GM18508 (cell line): ENCODE results near the gene FAM118B.

Source experiments
- ATAC-seq: cut with Tn5 transposase; IDR thresholded peaks from one replicate; pipeline ENCODE4 v1.9.1; 2021; ENCODE audit warnings: moderate number of reproducible peaks; ENCODE audit not compliant: insufficient read depth, unreplicated experiment

FAM118B gene

DNA sequence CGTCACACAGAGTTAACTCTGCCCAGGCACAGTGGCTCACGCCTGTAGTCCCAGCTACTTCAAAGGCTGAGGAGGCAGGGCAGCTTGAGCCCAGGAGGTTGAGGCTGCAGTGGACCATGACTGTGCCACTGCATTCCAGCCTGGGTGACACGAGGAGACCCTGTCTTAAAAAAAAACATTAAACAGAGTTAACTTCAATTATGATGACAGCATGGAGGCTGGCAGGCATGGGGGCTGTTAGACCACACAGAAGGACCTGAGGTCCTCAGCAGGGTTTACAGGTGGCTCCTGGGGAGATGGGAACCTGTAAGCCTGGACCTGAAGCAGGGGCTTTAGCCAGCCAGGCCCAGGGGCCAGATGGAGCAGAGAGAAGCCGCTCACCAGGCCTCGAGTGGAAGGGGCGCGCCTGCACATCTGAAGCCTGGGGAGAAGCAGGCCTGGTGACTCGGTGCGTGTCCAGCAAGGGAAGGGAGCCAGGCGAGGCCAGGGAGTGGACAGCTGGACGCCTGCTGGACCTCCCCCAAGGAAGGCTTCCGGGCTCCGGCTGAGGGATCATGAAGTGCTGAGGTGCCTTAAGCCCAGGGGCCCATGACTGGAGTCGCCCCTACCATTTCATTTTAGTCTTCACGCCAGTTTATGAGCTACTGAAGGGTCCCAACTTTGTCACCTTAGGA is 25.4 kb upstream of the FAM118B start:
- ATAC-seq: no peak

GRCh38 chr11:126186708-126187529 is 24.7 kb upstream of the FAM118B start:
- ATAC-seq: no peak

DNA sequence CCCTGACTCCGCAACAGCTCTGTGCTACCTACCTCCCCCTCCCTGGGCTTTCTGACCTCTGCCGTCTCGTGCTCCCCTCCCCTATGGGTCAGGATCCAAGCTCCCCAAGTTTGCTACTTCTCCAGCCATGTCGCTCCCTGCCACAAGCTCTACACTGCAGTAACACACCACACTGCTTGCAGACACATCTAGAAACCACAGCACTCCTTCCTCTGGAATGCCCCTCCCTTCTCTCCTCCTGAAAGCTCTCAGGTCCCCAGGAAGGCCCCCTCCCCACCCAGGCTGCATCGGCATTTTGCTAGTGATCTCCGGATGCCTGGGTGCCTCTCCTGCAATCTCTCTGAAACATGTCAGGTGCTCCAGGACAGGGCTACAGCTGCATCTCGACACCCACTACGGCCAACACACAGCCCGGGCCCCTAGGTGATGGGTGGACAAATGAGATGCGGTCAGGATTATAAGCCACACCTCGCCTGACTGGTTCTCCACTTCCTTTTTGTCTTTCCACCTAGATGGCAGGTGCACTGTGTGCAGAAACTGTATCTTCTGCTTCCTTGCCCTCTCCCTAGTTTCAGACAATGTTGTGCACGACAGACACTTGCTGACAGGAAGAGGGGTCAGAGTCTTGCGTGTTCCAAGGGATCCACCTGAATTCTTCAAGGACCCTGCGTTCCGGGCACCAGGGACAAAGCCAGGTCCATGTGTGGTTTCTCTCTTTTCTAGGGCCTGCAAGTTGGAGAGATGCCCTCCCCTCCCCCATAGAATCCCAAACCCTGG is 23.1 kb upstream of the FAM118B start:
- peak; percentile 83 for ATAC-seq

DNA sequence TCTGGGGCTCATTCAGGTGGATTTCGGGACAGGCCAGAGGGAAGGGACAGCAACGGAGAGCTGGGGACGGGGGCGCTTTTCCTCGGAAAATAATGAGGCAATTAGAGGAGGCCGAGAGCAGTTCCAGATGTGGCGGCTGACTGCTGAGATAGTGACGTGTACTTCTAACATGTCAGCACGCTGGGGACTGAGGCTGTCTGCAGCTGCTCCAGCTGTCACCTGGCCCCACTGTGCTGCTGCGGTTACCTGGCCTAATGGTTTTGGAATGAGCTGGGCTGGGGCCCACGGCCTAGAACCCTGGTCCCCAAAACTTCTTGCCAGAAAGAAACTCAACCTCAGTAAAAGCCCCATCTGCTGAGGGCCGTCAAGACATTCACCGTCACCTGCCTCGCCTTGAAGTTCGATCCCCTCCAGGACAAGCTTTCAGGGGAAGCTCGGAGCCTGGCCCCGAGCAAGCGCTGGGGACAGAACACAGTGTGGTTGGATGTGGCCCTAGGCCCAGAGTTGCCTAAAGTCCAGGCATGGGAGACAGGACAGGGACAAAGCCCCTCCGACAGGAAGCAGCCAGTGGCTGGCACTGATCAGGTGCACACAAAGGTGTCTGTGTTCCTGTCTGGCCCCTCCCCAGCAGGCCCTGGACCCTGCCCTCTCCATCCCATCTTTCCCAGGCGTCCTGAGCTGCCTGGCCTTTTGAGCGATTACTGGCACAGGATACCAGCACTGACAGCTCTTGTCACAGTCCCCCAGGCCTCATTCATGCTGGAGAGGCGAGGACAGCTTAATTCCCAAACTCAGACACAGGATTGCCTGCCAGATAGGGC is 22.3 kb upstream of the FAM118B start:
- no peak for ATAC-seq

- ATAC-seq: no peak
Measured at GRCh38 chr11:126190792-126191191, 20.8 kb upstream of the FAM118B start.

- ATAC-seq: no peak
Measured at GRCh38 chr11:126191379-126192073, 20.1 kb upstream of the FAM118B start.

DNA sequence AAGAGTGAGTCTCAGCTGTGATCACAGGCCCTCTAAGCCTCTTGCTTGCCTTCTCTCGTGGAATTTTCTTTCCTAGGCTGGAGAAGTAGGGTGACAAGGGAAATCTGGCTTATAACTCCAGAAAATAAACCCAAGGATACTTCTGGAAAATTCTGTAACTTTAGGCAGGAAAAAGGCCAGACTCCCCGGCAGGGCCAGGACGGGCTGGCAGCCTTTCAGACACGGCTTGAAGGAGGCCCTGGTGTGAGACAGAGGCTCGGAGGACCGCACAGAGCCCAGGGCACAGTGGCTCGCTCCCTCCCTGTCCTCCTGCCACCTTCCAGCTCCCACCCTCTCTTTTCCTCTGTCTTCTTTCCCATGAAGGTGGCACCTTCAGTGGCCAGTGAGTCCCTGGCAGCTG is 19.2 kb upstream of the FAM118B start:
- no peak for ATAC-seq

DNA sequence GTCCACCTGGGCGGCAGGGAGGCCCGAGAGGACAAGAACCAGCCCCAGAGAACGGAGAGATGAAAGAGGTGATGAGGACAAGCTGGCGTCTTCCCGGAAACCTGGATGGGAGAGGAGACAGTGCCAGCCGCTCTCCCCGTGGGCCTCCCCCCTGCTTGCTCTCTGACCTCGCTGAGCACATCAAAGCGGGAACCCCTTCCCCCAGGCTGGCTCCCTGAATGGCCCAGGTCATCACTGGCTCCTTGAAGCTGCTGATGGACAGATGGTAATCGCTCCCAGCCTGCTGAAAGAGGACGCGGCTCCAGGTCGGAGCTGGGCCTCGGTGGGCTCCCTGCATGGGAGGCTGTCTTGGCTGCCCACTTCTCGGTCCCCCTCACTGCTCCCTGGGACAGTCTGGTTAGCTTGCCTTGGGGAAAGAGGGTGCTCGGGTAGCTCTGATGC is 18.5 kb upstream of the FAM118B start:
- ATAC-seq: no peak

- ATAC-seq: no peak
Measured at GRCh38 chr11:126194121-126194543, 17.4 kb upstream of the FAM118B start.

DNA sequence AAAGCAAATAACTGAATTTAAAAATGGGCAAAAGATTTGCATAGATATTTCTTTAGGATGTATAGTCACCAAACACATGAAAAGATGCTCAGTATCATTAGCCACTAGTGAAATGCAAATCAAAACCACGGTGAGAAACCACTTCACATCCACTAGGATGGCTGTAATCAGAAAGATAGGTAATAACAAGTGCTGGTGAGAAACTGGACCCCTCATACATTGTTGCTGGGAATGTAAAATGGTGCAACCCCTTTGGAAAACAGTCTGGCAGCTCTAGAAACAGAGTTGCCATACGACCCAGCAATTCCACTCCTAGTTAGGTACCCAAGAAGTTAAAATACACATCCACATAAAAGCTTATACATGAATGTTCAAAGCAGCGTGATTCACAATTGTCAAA is 16.5 kb upstream of the FAM118B start:
- no peak for ATAC-seq

GRCh38 chr11:126197277-126197939 is 14.2 kb upstream of the FAM118B start:
- no peak for ATAC-seq

- ATAC-seq: no peak
Measured at GRCh38 chr11:126198648-126199047, 12.9 kb upstream of the FAM118B start.

- ATAC-seq: no peak
Measured at GRCh38 chr11:126202646-126203359, 8.8 kb upstream of the FAM118B start.

GRCh38 chr11:126205359-126205758 is 6.2 kb upstream of the FAM118B start:
- no peak for ATAC-seq

DNA sequence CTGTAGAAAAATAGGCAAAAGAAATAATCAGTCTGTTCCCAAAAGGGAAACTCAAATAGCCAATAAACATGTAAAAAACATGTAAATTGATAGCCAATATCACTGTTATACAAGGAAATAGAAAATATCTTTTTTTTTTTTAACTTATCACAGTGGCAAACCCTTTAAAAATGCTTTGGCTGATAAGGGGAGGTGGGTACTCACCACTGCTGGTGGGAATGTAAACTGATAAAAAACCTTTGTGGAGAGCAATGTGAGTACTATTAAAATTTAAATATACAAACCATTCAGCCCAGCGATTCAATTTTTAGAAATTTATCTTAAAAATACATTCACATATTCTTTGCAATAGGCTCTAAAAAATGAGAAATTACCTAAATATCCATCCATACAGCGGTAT is 3.7 kb upstream of the FAM118B start:
- no peak for ATAC-seq

DNA sequence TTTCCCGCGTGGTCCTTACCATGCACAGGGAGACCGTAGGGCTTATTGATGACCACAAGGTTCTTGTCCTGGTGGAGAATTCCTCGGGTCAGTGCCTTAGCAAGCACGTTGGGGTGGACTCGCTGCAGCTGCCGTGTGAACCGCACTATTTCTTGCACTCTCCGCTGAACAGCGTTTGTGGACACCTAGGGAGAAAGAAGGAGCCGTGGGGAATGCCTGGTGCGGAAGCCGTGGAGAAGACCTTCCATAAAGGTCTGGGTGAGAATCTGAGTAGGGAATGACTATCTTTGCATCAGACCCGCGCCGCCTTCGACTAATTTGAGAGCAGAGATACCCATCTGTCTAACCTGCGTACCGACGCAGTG is 729 bp upstream of the FAM118B start:
- ATAC-seq: no peak

GRCh38 chr11:126212089-126212660 is 593 bp downstream of the FAM118B start:
- no peak for ATAC-seq

DNA sequence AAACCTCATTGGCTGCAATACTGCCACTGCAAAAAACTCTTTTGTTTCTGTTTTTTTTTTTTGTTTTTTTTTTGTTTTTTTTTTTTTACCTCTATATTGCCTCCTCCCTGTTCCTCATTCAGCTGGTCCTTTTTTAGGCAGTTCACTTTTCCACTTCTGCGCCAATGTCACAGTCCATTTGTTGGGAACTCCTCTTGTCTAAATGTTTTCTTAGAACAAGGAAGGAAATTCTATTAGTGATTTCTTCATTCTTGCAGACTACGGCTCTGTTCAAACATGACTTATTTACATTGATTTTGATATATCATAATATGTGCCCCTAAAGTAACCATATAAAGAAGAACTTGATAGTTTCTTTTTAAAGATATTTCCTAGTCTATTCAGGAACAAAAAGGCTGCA is 2.9 kb downstream of the FAM118B start:
- ATAC-seq: no peak
